Measurements from ENCODE around the gene POR.
"Not testable (repeated sequence)": the region's sequence is repeated elsewhere in the genome, so short reads cannot be mapped to it uniquely, and the experiment has no call there.

- not testable (repeated sequence) for TF ChIP-seq POLR2A, POLR2AphosphoS5 (IDR thresholded peaks at IDR 0.05)
These were observed 7.3 kb upstream of the POR start for GRCh38 chr7:75907668-75908039.
